ENCODE results near the gene DNAAF8.
"Not testable (repeated sequence)": the region's sequence is repeated elsewhere in the genome, so short reads cannot be mapped to it uniquely, and the experiment has no call there.

The DNAAF8 gene

GRCh38 chr16:4783251-4783950 is 49.1 kb downstream of the DNAAF8 start:
- DNase-seq (ENCODE audit: low read depth in 2 of 2), result no peak

- no peak for DNase-seq (ENCODE audit: low read depth in 2 of 2)
These were observed 49.6 kb downstream of the DNAAF8 start for GRCh38 chr16:4783951-4784336.

- DNase-seq (ENCODE audit: low read depth in 2 of 2), result not testable (repeated sequence)
These were observed 50.2 kb downstream of the DNAAF8 start for GRCh38 chr16:4784444-4784987.

- DNase-seq (ENCODE audit: low read depth in 2 of 2), result no peak
These were observed 51.6 kb downstream of the DNAAF8 start for GRCh38 chr16:4785758-4786433.

- DNase-seq (ENCODE audit: low read depth in 2 of 2), result no peak
These were observed 52.7 kb downstream of the DNAAF8 start for GRCh38 chr16:4787068-4787467.

GRCh38 chr16:4787627-4788482 is 53.5 kb downstream of the DNAAF8 start, which contains the start of gene SEPTIN12:
SEPTIN12 (minus strand) TSS chr16:4788345; CDS start chr16:4787645, 700 bp downstream.
- no peak for DNase-seq (ENCODE audit: low read depth in 2 of 2)

GRCh38 chr16:4788489-4788889 is 54.2 kb downstream of the DNAAF8 start:
- DNase-seq (ENCODE audit: low read depth in 2 of 2), result no peak

- no peak for DNase-seq (ENCODE audit: low read depth in 2 of 2)
These were observed 54.6 kb downstream of the DNAAF8 start for GRCh38 chr16:4788910-4789309.

GRCh38 chr16:4790261-4790660 is 55.9 kb downstream of the DNAAF8 start:
- DNase-seq (ENCODE audit: low read depth in 2 of 2), result no peak

- no peak for DNase-seq (ENCODE audit: low read depth in 2 of 2)
These were observed 56.5 kb downstream of the DNAAF8 start for GRCh38 chr16:4790871-4791270.

GRCh38 chr16:4792951-4793513 is 58.7 kb downstream of the DNAAF8 start:
- DNase-seq (ENCODE audit: low read depth in 2 of 2), result no peak

- no peak for DNase-seq (ENCODE audit: low read depth in 2 of 2)
These were observed 61.0 kb downstream of the DNAAF8 start, which contains the start of gene SMIM22 for GRCh38 chr16:4795181-4795827. SMIM22 (plus strand) TSS chr16:4795369; CDS start chr16:4795735, 366 bp downstream.

- DNase-seq (ENCODE audit: low read depth in 2 of 2), result no peak
These were observed 61.7 kb downstream of the DNAAF8 start for GRCh38 chr16:4795828-4796572.

- no peak for DNase-seq (ENCODE audit: low read depth in 2 of 2)
These were observed 62.9 kb downstream of the DNAAF8 start for GRCh38 chr16:4796982-4797804.

- no peak for DNase-seq (ENCODE audit: low read depth in 2 of 2)
These were observed 63.5 kb downstream of the DNAAF8 start for GRCh38 chr16:4797805-4798252.

GRCh38 chr16:4798456-4798855 is 64.1 kb downstream of the DNAAF8 start:
- DNase-seq (ENCODE audit: low read depth in 2 of 2), result no peak
